ENCODE measurements around the gene MNAT1. TPM values are rescaled to one million over a fixed set of nuclear protein-coding genes. Genes with fewer than 3 reads are reported as not detected.

MNAT1 gene
- total RNA-seq = 10 to 100 TPM in 2 of 4 donors, 1 to 10 TPM in 2; 8.4 to 25.4 (median 16.7) TPM

- WGBS, 2 donors = 2 to 3% methylated on average over 33 of the region's 33 CpGs
- DNase-seq (ENCODE audit: low spot score in 2 of 2) = peak; percentile 59 to 93
- intact Hi-C loops (cut with DNase I; ENCODE audit: low total_unique reads) = no loop called here
- peak within 1 kb of the TSS; percentile 79 for H3K4me3 ChIP-seq (ENCODE audit: low read depth, poor library complexity, severe bottlenecking)
- TF ChIP-seq POLR2A (IDR thresholded peaks at IDR 0.05) (no peak), CTCF (IDR thresholded peaks at IDR 0.05) (no peak)
Observed at GRCh38 chr14:60734465-60735242, at the start of gene MNAT1. TSS of gene MNAT1 (plus strand) at chr14:60734761. CDS start at chr14:60734863, 102 bp downstream.

- intact Hi-C loops (cut with DNase I; ENCODE audit: low total_unique reads) = no loop called here
- DNase-seq (ENCODE audit: low spot score in 2 of 2) = no peak
- TF ChIP-seq POLR2A (IDR thresholded peaks at IDR 0.05) (no peak), CTCF (IDR thresholded peaks at IDR 0.05) (no peak)
- no peak overlapping the region for H3K4me3 ChIP-seq (ENCODE audit: low read depth, poor library complexity, severe bottlenecking)
Observed at GRCh38 chr14:60686865-60687264, 47.7 kb upstream of the MNAT1 start.

GRCh38 chr14:60691383-60692113 is 43.0 kb upstream of the MNAT1 start:
- TF ChIP-seq POLR2A (IDR thresholded peaks at IDR 0.05) (no peak), CTCF (IDR thresholded peaks at IDR 0.05) (no peak)
- H3K4me3 ChIP-seq (ENCODE audit: low read depth, poor library complexity, severe bottlenecking) = no peak overlapping the region
- 87 to 95% methylated on average over 3 of the region's 3 CpGs for WGBS, 2 donors
- no peak for DNase-seq (ENCODE audit: low spot score in 2 of 2)
- intact Hi-C loops (cut with DNase I; ENCODE audit: low total_unique reads) = no loop called here

GRCh38 chr14:60695327-60695726 is 39.2 kb upstream of the MNAT1 start:
- no peak for DNase-seq (ENCODE audit: low spot score in 2 of 2)
- 77% methylated on average over 4 of the region's 4 CpGs for WGBS, 2 donors
- intact Hi-C loops (cut with DNase I; ENCODE audit: low total_unique reads) = no loop called here
- no peak overlapping the region for H3K4me3 ChIP-seq (ENCODE audit: low read depth, poor library complexity, severe bottlenecking)
- TF ChIP-seq CTCF (IDR thresholded peaks at IDR 0.05) = no peak
- TF ChIP-seq POLR2A (IDR thresholded peaks at IDR 0.05) = no peak

GRCh38 chr14:60700598-60700997 is 34.0 kb upstream of the MNAT1 start:
- H3K4me3 ChIP-seq (ENCODE audit: low read depth, poor library complexity, severe bottlenecking) = no peak overlapping the region
- WGBS, 2 donors = 91 to 94% methylated on average over 3 of the region's 3 CpGs
- TF ChIP-seq POLR2A (IDR thresholded peaks at IDR 0.05) = no peak
- no peak for TF ChIP-seq CTCF (IDR thresholded peaks at IDR 0.05)
- intact Hi-C loops (cut with DNase I; ENCODE audit: low total_unique reads) = no loop called here
- DNase-seq (ENCODE audit: low spot score in 2 of 2) = no peak

Measured in lower leg skin (tissue), 4 donors.